ENCODE data around the gene EMC9.

EMC9 gene

GRCh38 chr14:24149302-24149969 is 8.0 kb upstream of the EMC9 start:
- no peak for DNase-seq (ENCODE audit: low read depth)

DNA sequence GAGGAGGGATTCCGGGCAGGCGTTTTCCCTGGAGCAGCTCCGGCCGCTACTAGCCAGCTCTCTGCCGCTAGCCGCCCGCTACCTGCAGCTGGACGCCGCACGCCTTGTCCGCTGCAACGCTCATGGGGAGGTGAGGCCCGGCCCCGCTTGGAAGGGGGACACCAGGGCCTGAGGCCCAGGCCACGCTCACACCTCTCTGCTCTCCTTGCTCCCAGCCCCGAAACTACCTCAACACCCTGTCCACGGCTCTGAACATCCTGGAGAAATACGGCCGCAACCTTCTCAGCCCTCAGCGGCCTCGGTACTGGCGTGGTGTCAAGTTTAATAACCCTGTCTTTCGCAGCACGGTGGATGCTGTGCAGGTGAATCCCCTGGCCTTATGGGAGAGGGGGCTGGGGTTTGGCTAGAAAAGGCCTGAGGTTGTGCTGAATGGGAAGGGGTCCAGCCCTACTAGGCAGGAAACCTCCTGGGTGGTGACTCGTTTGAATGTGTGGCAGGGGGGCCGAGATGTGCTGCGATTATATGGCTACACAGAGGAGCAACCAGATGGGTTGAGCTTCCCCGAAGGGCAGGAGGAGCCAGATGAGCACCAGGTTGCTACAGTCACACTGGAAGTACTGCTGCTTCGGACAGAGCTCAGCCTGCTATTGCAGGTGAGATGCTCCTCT is 6.5 kb upstream of the EMC9 start:
- DNase-seq (ENCODE audit: low read depth), result no peak

- peak; percentile 97 for DNase-seq (ENCODE audit: low read depth)
Measured at GRCh38 chr14:24146978-24147760, 5.8 kb upstream of the EMC9 start, which contains the start of gene RNF31. Gene RNF31, plus strand, starts transcription at chr14:24147498. Its CDS starts 201 bp downstream, at chr14:24147699.

- DNase-seq (ENCODE audit: low read depth), result peak; percentile 85
Measured at GRCh38 chr14:24146453-24146977, 5.1 kb upstream of the EMC9 start, which contains the start of gene PSME2. Gene PSME2, minus strand, starts transcription at chr14:24146610. Its CDS starts 29 bp downstream, at chr14:24146581.

DNA sequence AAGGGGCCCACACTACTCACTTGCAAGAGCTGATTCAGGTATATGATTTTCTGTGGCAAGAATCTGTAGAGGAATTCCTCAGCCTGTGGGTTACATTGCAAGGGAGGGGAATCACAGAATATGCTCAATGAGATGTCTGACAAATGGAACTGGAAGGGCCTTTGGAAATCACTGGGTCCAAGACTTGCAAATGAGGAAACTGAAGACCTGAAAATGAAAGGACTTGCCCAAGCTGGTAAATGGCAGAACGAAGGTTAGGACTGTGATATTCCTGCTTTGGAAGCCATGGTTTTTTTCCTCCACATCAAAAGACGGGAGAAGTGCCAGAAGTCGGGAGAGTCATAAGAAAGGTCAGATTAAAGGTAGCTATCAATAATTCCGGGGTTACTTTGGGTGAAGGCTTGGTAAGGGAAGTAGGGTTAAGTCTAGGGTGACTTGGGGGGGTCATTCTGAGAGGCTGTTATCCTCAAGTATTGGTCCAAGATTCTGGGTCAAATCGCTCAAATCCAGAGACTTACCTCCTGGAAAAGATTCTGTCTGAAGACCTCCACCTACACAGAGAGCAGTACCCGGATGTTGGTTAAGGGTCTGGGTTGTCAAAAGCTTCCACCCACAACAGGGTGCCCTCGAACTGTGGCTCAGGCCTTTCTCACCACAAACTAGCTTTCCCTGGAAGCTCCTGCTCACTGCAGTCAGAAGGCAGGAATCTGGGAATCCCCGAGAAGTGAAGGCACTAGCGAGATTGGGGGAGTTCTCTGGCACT is 4.5 kb upstream of the EMC9 start:
- DNase-seq (ENCODE audit: low read depth), result no peak

- DNase-seq (ENCODE audit: low read depth), result no peak
Measured at GRCh38 chr14:24145219-24145618, 3.8 kb upstream of the EMC9 start.

- DNase-seq (ENCODE audit: low read depth), result no peak
Measured at GRCh38 chr14:24144451-24144850, 3.1 kb upstream of the EMC9 start.

GRCh38 chr14:24143511-24143910 is 2.1 kb upstream of the EMC9 start:
- DNase-seq (ENCODE audit: low read depth), result no peak

- DNase-seq (ENCODE audit: low read depth), result no peak
Measured at GRCh38 chr14:24139272-24139934, 2.0 kb downstream of the EMC9 start.

DNA sequence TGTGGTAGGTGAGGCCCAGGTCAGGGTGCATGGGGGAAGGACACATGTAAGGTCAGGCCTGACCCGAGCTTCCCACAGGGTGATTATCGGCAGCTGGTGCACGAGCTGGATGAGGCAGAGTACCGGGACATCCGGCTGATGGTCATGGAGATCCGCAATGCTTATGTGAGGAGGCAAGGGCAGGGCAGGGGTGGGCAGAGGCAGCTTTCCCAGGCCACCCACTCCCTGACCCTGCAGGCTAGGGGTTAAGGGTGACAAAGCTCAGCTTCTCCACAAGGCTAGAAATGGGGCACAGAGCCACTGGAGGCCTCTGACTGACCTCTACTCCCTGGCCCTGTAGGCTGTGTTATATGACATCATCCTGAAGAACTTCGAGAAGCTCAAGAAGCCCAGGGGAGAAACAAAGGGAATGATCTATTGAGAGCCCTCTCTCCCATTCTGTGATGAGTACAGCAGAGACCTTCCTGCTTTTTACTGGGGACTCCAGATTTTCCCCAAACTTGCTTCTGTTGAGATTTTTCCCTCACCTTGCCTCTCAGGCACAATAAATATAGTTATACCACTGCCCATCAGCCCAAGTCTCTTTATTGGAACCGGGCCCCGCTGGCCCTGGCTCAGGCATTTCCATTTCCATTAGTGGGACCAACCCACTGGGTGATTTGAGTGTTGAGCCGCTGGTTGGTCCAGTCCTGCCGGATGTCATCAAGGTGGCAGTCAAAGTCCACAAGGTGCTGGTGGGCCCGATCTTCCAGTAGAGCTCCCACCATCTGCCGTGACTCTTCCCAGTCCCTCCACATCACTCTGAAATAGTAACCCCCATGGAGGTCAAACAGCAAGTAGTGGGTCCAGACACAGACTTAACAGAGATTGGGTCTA is 2.8 kb downstream of the EMC9 start:
- no peak for DNase-seq (ENCODE audit: low read depth)

GRCh38 chr14:24137529-24138395 is 3.6 kb downstream of the EMC9 start:
- DNase-seq (ENCODE audit: low read depth), result no peak

GRCh38 chr14:24136684-24137528 is 4.5 kb downstream of the EMC9 start:
- DNase-seq (ENCODE audit: low read depth), result no peak

- peak; percentile 89 for DNase-seq (ENCODE audit: low read depth)
Measured at GRCh38 chr14:24135834-24136683, 5.3 kb downstream of the EMC9 start, which contains the start of gene PSME1. Gene PSME1, plus strand, starts transcription at chr14:24136194. Its CDS starts 69 bp downstream, at chr14:24136263.

DNA sequence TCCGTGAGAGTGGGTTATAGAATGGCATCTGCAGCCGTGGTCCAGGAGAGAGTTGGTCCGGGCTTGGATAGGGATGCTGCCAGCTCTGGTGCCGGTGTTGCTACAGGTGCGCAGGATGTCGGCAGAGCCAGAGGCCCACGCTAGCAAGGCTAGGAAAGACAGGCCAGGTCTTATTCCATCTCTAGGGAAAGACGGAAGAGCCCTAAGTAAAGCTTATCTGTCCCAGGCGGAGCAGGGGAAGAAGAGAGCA is 5.9 kb downstream of the EMC9 start:
- DNase-seq (ENCODE audit: low read depth), result no peak

DNA sequence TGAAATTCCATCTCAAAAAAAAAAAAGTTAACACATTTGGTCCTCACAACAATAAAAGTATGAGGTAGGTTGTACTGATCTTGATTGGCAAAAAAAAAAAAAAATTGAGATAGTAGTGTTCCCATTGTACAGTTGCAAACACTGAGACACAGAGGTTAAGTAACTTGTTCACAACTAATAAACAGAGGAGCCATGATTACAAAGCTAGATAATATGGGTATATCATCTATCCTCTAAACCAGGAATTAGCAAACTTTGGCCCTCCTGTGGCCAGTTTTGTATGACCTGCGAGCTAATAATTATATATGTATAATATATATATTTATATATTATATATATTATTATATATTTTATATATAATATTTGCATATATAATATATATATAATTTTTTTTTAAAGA is 7.7 kb downstream of the EMC9 start:
- DNase-seq (ENCODE audit: low read depth), result no peak

DNA sequence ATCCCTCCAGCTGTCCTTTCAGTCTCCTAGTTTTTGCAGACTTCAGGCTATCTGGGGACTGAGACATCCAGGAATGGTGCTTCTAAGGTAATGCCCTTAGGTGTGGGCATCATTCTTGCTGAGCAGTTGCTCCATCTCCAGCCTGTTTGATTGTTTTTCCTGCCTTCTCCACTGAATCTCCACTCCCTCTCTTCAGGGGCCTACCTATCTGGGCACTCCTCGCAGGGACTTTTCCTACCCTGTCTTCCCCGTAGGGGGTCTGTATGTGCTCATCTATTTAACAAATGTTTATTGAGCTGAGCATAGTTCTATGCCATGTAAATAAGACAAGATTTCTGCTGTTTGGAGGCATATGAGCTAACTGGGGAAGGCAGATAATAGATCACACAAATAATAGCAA is 8.4 kb downstream of the EMC9 start:
- no peak for DNase-seq (ENCODE audit: low read depth)

GRCh38 chr14:24132061-24132685 is 9.2 kb downstream of the EMC9 start:
- no peak for DNase-seq (ENCODE audit: low read depth)

Measured in stimulated activated CD8-positive, alpha-beta memory T cell treated with anti-CD3 and anti-CD28 coated beads, Interleukin-4, amount 100 ng/mL, for 24 hours (primary cell).